Measurements from ENCODE around the gene PREPL. TPM values are rescaled to one million over a fixed set of nuclear protein-coding genes. Genes with fewer than 3 reads are reported as not detected.

The PREPL gene
- total RNA-seq, 1 experiment from 2014 or later: 46.4 TPM

- no peak overlapping the region for H3K4me3 ChIP-seq (ENCODE audit: low read depth, low read length)
- no peak overlapping the region for H3K4me3 Mint-ChIP-seq (ENCODE audit: unreplicated experiment)
- TF ChIP-seq CTCF (IDR thresholded peaks at IDR 0.05; ENCODE audit: insufficient read depth in 1 of 2, low read depth in 1 of 2, low read length in 1 of 2, severe bottlenecking in 1 of 2, unreplicated experiment in 1 of 2): no peak
- H3K4me1 ChIP-seq: peaks cover 18% of the 10 kb centered on the region
- peak in 1 of 2 experiments; percentile 23 for DNase-seq
- intact Hi-C loops (cut with micrococcal nuclease; ENCODE audit: unreplicated experiment): no loop called here
- peaks cover 26% of the 10 kb centered on the region for H3K36me3 Mint-ChIP-seq (ENCODE audit: insufficient read depth, unreplicated experiment)
- no peaks in the 10 kb centered on the region for H3K27me3 Mint-ChIP-seq (ENCODE audit: insufficient read depth, unreplicated experiment)
- BruUV-seq (replicated peaks): no TSS peak
- no peak overlapping the region for H3K27ac Mint-ChIP-seq (ENCODE audit: unreplicated experiment)
- H3K27me3 ChIP-seq (replicated peaks; ENCODE audit: control insufficient read depth, insufficient read depth, low read length): no peaks in the 10 kb centered on the region
- no peaks in the 10 kb centered on the region for H3K9me3 ChIP-seq
- H3K4me1 Mint-ChIP-seq (ENCODE audit: low read depth, unreplicated experiment): peaks cover 7% of the 10 kb centered on the region
- ChIA-PET CTCF (no interaction called here), POLR2A (no interaction called here)
- no peaks in the 10 kb centered on the region for H3K9me3 Mint-ChIP-seq (ENCODE audit: unreplicated experiment)
- H3K36me3 ChIP-seq (ENCODE audit: control insufficient read depth, insufficient read depth, low read length): peaks cover 2% of the 10 kb centered on the region
Measured at GRCh38 chr2:44330801-44331200, 30.5 kb downstream of the PREPL start.

DNA sequence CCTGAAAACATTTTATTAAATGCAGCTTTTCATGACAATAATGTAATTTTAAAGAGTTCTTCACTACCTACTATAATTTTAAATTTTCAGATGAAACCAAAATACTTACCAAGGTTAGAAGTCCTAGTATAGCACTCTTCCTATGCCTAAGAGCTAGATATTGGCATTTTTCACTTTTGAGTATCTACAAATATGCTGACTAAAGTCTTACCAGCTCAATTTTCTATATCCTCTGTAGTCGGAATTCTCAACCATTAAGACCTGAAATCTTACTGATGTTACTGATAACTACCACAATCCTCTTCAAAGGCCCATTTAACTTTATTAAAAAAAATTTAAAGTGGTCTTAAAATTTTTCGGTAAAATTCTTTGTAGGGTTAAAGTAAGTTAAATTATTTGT, 32.0 kb downstream of the PREPL start:
- BruUV-seq (replicated peaks): no TSS peak
- POLR2A ChIA-PET: interaction anchor here (0.8 kb wide), 1 partner anchor 33 kb away, joined by 6 read pairs; the partner anchor contains the start of gene CAMKMT
- no peaks in the 10 kb centered on the region for H3K9me3 ChIP-seq
- Mint-ChIP-seq H3K27me3 (ENCODE audit: insufficient read depth, unreplicated experiment) (no peaks in the 10 kb centered on the region), H3K27ac (ENCODE audit: unreplicated experiment) (no peak overlapping the region), H3K4me1 (ENCODE audit: low read depth, unreplicated experiment) (peaks cover 7% of the 10 kb centered on the region), H3K36me3 (ENCODE audit: insufficient read depth, unreplicated experiment) (peaks cover 34% of the 10 kb centered on the region), H3K9me3 (ENCODE audit: unreplicated experiment) (no peaks in the 10 kb centered on the region), H3K4me3 (ENCODE audit: unreplicated experiment) (no peak overlapping the region)
- intact Hi-C loops (cut with micrococcal nuclease; ENCODE audit: unreplicated experiment): no loop called here
- TF ChIP-seq CTCF (IDR thresholded peaks at IDR 0.05; ENCODE audit: insufficient read depth in 1 of 2, low read depth in 1 of 2, low read length in 1 of 2, severe bottlenecking in 1 of 2, unreplicated experiment in 1 of 2): no peak
- DNase-seq: no peak
- H3K36me3 ChIP-seq (ENCODE audit: control insufficient read depth, insufficient read depth, low read length): peaks cover 4% of the 10 kb centered on the region
- no peaks in the 10 kb centered on the region for H3K27me3 ChIP-seq (replicated peaks; ENCODE audit: control insufficient read depth, insufficient read depth, low read length)
- CTCF ChIA-PET: no interaction called here
- peaks cover 16% of the 10 kb centered on the region for H3K4me1 ChIP-seq
- H3K4me3 ChIP-seq (ENCODE audit: low read depth, low read length): no peak overlapping the region

DNA sequence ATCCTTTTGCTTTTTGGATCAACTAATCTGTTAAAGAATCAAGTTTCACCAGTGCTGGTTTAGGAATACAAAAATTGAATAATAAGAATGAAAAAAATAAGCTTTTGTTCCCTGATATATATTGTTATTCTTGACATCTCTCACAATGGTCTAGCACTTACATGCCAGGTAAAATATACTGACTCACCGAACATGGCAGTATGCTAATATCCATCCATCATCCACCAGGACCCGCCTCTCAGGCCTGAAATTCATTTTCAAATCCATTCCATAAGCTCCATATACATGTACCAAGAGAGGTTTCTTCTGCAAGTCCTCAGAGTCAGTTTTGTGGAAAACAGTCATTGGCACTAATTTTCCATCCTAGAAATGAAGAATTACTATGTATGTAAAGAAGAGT, 32.5 kb downstream of the PREPL start:
- H3K4me3 ChIP-seq (ENCODE audit: low read depth, low read length): no peak overlapping the region
- CTCF ChIA-PET: no interaction called here

More for the DNA sequence above, 32.5 kb downstream of the PREPL start:
- BruUV-seq (replicated peaks): no TSS peak
- POLR2A ChIA-PET: interaction anchor here (0.8 kb wide), 1 partner anchor 33 kb away, joined by 6 read pairs; the partner anchor contains the start of gene CAMKMT
- Mint-ChIP-seq H3K9me3 (ENCODE audit: unreplicated experiment) (no peaks in the 10 kb centered on the region), H3K27me3 (ENCODE audit: insufficient read depth, unreplicated experiment) (no peaks in the 10 kb centered on the region), H3K4me3 (ENCODE audit: unreplicated experiment) (no peak overlapping the region), H3K4me1 (ENCODE audit: low read depth, unreplicated experiment) (peaks cover 7% of the 10 kb centered on the region), H3K36me3 (ENCODE audit: insufficient read depth, unreplicated experiment) (peaks cover 34% of the 10 kb centered on the region), H3K27ac (ENCODE audit: unreplicated experiment) (no peak overlapping the region)
- DNase-seq: no peak
- intact Hi-C loops (cut with micrococcal nuclease; ENCODE audit: unreplicated experiment): no loop called here
- no peaks in the 10 kb centered on the region for H3K27me3 ChIP-seq (replicated peaks; ENCODE audit: control insufficient read depth, insufficient read depth, low read length)
- H3K9me3 ChIP-seq: no peaks in the 10 kb centered on the region
- TF ChIP-seq CTCF (IDR thresholded peaks at IDR 0.05; ENCODE audit: insufficient read depth in 1 of 2, low read depth in 1 of 2, low read length in 1 of 2, severe bottlenecking in 1 of 2, unreplicated experiment in 1 of 2): no peak
- H3K4me1 ChIP-seq: peaks cover 10% of the 10 kb centered on the region
- peaks cover 4% of the 10 kb centered on the region for H3K36me3 ChIP-seq (ENCODE audit: control insufficient read depth, insufficient read depth, low read length)
